OCI-LY7 (cell line): ENCODE measurements around the gene CPLANE1.

Source experiments
- CTCF ChIP-seq: fragments of 200-600 bp; sonication (generic); conservative IDR thresholded peaks from 2 replicates; pipeline ENCODE4 v1.5.1; 2014; ENCODE audit warnings: mild to moderate bottlenecking, antibody characterized with exemption, low read length, moderate library complexity, mixed read lengths
- EZH2phosphoT487 ChIP-seq: fragments of 200-600 bp; sonication (generic); IDR thresholded peaks from 2 replicates; pipeline ENCODE4 v1.6.1; 2018; ENCODE audit warnings: low read depth, borderline replicate concordance, mild to moderate bottlenecking, mixed run types, antibody characterized with exemption, low read length, moderate library complexity, mixed read lengths

DNA sequence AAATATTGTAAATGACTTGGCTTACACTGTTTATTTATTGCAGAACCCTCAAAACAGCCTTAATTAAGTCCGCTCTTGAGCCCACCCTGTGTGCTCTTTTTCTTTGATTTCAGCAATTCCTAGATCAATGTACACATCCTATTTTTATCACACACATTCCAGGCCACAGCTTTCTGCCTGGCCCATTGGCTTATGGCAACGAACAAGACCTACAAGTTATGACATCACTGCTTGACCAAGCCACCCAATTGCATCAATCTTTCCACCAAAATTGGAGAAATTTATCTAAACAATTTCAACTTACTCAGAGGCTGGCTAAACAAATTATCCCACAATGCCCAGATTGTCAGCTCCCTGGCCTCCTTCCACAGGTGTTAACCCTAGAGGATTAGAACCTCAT is 158.4 kb downstream of the CPLANE1 start:
- TF ChIP-seq CTCF: no peak
- TF ChIP-seq EZH2phosphoT487: no peak
